ENCODE measurements around the gene RBMS1.

DNA sequence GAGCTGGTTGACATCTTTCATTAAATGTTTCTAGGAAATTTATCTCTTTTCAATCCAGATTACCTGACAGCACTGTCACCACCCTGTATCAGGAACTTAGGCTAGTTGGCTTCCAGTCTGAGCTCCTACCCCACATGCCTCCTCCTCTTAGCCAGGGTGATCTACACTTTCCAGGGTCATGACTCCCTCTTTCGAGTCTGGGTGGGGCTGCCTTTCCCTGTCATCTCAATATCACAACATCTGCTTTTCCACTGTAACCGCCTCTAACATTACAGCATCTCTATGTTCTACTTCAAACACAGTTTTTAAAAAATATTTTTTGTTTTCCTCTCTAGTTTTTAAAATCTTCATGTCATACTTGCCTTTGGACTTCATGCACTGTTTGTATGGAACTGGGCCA lies 129.2 kb downstream of the RBMS1 start:
- TF ChIP-seq, protein P1, sequence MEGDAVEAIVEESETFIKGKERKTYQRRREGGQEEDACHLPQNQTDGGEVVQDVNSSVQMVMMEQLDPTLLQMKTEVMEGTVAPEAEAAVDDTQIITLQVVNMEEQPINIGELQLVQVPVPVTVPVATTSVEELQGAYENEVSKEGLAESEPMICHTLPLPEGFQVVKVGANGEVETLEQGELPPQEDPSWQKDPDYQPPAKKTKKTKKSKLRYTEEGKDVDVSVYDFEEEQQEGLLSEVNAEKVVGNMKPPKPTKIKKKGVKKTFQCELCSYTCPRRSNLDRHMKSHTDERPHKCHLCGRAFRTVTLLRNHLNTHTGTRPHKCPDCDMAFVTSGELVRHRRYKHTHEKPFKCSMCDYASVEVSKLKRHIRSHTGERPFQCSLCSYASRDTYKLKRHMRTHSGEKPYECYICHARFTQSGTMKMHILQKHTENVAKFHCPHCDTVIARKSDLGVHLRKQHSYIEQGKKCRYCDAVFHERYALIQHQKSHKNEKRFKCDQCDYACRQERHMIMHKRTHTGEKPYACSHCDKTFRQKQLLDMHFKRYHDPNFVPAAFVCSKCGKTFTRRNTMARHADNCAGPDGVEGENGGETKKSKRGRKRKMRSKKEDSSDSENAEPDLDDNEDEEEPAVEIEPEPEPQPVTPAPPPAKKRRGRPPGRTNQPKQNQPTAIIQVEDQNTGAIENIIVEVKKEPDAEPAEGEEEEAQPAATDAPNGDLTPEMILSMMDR (IDR thresholded peaks at IDR 0.05), result no peak
- TF ChIP-seq POLR2A (IDR thresholded peaks at IDR 0.05), result no peak
